Measurements from ENCODE around the gene CERS4. TPM values are rescaled to one million over a fixed set of nuclear protein-coding genes. Genes with fewer than 3 reads are reported as not detected.
"Not testable (repeated sequence)": the region's sequence is repeated elsewhere in the genome, so short reads cannot be mapped to it uniquely, and the experiment has no call there.

CERS4 gene
- total RNA-seq, 1 donor from 2014 or later = not detected

DNA sequence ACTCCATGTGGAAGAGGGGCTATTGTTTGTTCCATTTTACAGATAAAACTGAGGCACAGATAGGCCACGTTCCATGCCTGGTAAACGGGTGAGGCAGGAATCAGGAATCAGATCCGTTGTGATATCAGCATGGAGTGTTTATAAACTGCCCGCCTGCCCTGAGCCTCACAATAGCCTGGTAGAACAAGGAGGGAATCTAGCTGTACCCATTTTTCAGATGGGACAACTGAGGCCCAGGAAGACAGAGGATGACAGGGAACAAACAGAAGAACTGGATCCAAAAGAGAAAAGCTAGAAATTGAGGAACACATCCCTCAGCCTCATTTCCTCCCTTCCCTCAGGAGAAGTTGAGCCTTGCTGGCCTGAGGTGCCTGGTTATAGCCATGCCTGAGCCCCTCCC lies 32.5 kb downstream of the CERS4 start:
- no peak for DNase-seq (ENCODE audit: low read depth)

DNA sequence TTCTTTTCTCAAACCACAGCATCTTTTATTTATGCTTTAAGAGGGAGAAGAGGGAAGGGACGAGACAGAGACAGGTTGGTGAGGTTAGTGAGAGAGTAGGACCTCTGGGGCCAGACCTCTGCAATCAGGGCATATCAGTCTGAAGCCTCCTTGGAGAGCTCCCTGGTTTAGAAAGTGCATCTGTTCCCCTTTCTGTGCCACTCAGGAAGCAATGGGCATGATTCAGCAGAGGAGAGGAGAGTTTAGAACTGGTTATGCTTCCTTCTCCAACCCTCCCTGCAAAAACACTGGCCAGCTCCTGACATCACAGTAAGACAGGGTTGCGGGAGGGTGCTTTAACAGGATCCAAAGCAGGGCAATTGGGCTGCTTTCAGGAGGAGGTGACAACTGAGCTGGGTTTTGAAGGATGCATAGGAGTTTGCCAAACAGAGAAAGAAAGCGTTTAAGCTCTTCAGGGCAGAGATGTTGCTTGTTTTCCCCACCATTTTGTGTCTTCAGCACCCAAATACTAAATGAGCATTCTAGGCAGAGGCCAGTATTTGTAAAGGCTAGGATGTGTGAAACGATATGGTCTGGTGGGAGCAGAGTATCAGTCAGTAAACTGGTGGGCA lies 33.1 kb downstream of the CERS4 start:
- no peak for DNase-seq (ENCODE audit: low read depth)

GRCh38 chr19:8243146-8243545 lies 34.0 kb downstream of the CERS4 start:
- no peak for DNase-seq (ENCODE audit: low read depth)

DNA sequence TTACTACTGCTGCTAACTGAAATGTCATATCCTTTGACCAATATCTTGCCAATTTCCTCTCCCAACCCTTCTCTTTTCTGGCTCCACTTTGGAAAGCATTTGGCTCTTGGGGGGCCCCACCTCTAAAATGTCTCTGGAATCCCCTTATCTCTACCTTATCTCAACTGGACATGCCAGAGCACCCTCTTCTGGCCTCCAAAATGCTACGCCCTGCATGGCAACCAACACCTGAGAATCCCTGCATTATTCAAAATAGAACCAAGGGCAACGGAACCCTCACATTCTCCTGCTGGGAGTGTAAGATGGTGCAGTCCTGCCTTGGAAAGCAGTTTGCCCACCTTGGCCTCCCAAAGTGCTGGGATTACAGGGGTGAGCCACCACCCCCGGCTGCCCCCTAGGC lies 35.3 kb downstream of the CERS4 start:
- DNase-seq (ENCODE audit: low read depth) = no peak

DNA sequence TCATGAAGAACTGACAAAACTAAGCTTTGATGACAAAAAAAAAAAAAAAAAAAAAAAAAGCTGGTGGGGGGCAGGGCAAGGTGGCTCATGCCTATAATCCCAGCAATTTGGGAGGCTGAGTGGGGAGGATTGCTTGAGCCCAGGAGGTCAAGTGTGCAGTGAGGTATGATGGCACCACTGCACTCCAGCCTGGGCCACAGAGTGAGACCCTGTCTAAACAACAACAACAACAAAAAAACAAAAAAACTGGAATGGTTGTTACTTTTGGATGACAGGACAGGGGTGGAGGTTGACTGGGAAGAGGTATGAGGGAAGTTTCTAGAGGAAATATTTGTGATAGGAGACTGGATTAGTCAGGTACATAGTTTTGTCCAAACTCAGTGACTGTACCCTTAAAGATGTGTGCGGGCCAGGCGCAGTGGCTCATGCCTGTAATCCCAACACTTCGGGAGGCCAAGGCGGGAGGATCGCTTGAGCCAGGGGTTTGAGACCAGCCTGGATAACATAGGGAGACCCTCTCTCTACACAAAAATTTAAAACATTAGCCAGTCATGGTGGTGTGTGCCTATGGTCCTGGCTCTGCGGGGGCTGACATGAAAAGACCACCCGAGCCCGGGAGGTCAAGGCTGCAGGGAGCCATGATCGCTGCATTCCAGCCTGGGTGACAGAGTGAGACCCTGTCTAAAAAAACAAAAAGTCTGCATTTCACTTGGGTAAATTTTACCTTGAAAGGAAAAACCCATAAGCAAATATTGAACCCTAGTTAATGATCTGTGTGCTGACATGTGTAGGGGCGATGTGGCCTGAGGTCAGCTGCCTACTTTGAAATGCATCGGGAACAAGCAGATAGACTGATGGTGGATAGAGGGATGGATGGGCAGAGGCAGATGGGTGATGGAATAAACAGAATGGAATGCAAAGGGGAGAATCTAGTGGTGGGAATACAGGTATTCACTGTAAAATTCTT lies 37.0 kb downstream of the CERS4 start:
- DNase-seq (ENCODE audit: low read depth) = no peak

GRCh38 chr19:8247129-8247890 lies 38.1 kb downstream of the CERS4 start:
- DNase-seq (ENCODE audit: low read depth) = not testable (repeated sequence)

GRCh38 chr19:8248348-8249328 lies 39.5 kb downstream of the CERS4 start:
- DNase-seq (ENCODE audit: low read depth) = no peak

GRCh38 chr19:8250596-8250995 lies 41.4 kb downstream of the CERS4 start:
- DNase-seq (ENCODE audit: low read depth) = no peak

GRCh38 chr19:8251025-8251472 lies 41.9 kb downstream of the CERS4 start:
- DNase-seq (ENCODE audit: low read depth) = peak; percentile 45

- peak; percentile 81 for DNase-seq (ENCODE audit: low read depth)
These were observed 43.9 kb downstream of the CERS4 start for GRCh38 chr19:8252922-8253589.

- no peak for DNase-seq (ENCODE audit: low read depth)
These were observed 44.5 kb downstream of the CERS4 start for GRCh38 chr19:8253678-8254077.

- no peak for DNase-seq (ENCODE audit: low read depth)
These were observed 45.3 kb downstream of the CERS4 start for GRCh38 chr19:8254286-8255001.

GRCh38 chr19:8255426-8256125 lies 46.4 kb downstream of the CERS4 start:
- DNase-seq (ENCODE audit: low read depth) = no peak

DNA sequence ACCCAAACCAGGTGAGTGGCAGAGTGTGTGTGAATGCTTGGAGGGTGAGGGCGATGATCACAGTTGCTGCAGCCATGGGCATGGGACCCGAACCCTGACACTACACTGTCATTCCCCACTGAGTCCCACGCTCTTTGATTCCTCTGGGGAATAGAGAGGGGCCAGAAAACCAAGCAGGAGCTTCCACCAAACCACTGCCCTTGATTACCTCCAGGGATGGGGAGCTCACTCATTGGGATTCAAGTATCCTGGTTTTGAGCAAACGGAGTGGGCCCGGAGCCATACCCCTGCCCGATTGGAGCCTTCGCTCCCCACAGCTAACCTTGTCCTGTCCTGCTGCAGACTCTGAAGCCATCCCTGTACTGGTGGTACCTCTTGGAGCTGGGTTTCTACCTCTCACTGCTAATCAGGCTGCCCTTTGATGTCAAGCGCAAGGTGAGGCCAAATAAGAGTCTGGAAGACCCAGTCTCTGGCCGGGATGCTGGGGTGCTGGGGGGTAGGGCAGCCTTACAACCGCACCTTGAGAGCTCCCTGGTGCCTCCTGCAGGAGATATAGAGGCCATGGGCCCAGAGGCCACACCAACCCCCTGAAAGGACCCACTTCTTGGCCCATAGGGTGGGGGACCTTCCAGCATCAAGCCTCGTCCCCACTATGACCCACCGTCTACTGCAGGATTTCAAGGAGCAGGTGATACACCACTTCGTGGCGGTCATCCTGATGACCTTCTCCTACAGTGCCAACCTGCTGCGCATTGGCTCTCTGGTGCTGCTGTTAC lies 47.3 kb downstream of the CERS4 start:
- DNase-seq (ENCODE audit: low read depth) = no peak

DNA sequence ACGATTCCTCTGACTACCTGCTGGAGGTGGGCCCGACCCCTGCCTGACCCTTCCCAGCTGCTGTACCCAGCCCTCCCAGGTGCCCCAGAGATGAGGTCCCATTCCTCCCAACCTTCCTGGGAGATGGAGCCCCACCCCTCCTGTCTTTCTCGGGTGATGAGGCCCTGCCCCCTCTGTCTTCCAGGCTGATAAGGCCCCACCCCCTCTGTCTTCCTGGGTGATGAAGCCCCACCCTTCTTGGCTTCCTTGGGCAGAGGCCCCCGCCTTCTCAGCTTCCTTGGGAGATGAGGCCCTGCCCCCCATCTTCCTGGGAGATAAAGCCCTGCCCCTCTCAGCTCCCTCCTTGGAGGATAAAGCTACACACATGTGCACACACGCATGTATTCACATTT lies 47.9 kb downstream of the CERS4 start:
- no peak for DNase-seq (ENCODE audit: low read depth)

GRCh38 chr19:8259142-8259921 lies 50.2 kb downstream of the CERS4 start:
- no peak for DNase-seq (ENCODE audit: low read depth)

DNA sequence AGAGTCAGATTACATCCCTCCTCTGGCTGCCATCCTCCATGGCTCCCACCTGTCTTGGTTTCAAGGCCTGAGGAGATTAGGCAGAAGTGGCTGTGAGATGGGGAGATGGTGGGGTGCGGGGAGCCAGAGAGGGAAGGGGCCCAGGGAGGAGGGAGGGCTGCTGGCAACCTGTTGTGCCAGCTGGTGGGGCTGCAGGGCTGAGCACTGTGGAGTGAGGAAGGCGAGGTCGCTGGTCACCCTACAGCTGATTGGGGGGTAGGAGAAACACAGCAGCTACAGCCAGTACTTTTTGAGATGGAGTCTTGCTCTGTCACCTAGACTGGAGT lies 50.7 kb downstream of the CERS4 start:
- no peak for DNase-seq (ENCODE audit: low read depth)

Measured in myocyte (in vitro differentiated cells).